ENCODE results near the gene RNF213. TPM values are rescaled to one million over a fixed set of nuclear protein-coding genes. Genes with fewer than 3 reads are reported as not detected.

The RNF213 gene
- total and polyA plus RNA-seq, 10 of the 15 experiments (the other 5 are each of a cell fraction or from before 2014, with no cell fraction given) = 18.6 to 145 (median 65.8) TPM

- H3K9ac ChIP-seq (ENCODE audit: control insufficient read depth, insufficient read depth, low read length) = no peak overlapping the region
- FAIRE-seq (no peak), DNase-seq (ENCODE audit: low read depth, low spot score) (no peak), ATAC-seq (no peak)
- no peaks in the 10 kb centered on the region for H3K4me1 ChIP-seq (ENCODE audit: control insufficient read depth, insufficient read depth, low read length)
- no peak overlapping the region for H3K27ac ChIP-seq (ENCODE audit: control insufficient read depth, insufficient read depth)
- WGBS (ENCODE audit: insufficient coverage, insufficient replicate concordance, low lambda C conversion rate, missing lambda C conversion rate) = 100% methylated on average over 5 of the region's 5 CpGs
- intact Hi-C loops (cut with micrococcal nuclease; ENCODE audit: unreplicated experiment) (no loop called here), in situ Hi-C loops (cut with MboI) (no loop called here)
- POLR2A ChIA-PET = no interaction called here
- RAD21 ChIA-PET (ENCODE audit: unreplicated experiment) = no interaction called here
- no TSS peak for BruUV-seq (replicated peaks)
- SMC1A ChIA-PET (ENCODE audit: uncharacterized antibody, unreplicated experiment) = interaction anchor here (1.3 kb wide), 1 partner anchor 175 kb away, joined by 6 read pairs; no protein-coding TSS in a partner anchor
- H3K9me3 ChIP-seq (replicated peaks; ENCODE audit: control insufficient read depth, insufficient read depth, low read length) = no peaks in the 10 kb centered on the region
- H3K27me3 ChIP-seq (replicated peaks in 1 of 2; ENCODE audit: control insufficient read depth in 2 of 2, insufficient read depth in 2 of 2, low read length in 1 of 2) = no peaks in the 10 kb centered on the region
- H3K4me2 ChIP-seq (ENCODE audit: control insufficient read depth, insufficient read depth) = no peak overlapping the region
- CTCF ChIA-PET = no interaction called here
- H3K4me3 ChIP-seq = no peak overlapping the region
- H3K36me3 ChIP-seq (ENCODE audit: control insufficient read depth in 2 of 2, insufficient read depth in 2 of 2, low read length in 1 of 2) = peaks cover 26 to 42% of the 10 kb centered on the region in 2 experiments
- no peak for TF ChIP-seq STAT3 (IDR thresholded peaks at IDR 0.05; ENCODE audit: low read depth, low read length)
- no peak for TF ChIP-seq CREB1 (IDR thresholded peaks at IDR 0.05; ENCODE audit: low read depth)
- TF ChIP-seq NR2C1 (IDR thresholded peaks at IDR 0.05) = no peak
- TF ChIP-seq CREM (IDR thresholded peaks at IDR 0.05; ENCODE audit: low read depth) = no peak
- no peak for TF ChIP-seq EGR1 (IDR thresholded peaks at IDR 0.05; ENCODE audit: borderline replicate concordance in 1 of 2, low read depth in 2 of 2, low read length in 2 of 2)
- TF ChIP-seq, protein P1, sequence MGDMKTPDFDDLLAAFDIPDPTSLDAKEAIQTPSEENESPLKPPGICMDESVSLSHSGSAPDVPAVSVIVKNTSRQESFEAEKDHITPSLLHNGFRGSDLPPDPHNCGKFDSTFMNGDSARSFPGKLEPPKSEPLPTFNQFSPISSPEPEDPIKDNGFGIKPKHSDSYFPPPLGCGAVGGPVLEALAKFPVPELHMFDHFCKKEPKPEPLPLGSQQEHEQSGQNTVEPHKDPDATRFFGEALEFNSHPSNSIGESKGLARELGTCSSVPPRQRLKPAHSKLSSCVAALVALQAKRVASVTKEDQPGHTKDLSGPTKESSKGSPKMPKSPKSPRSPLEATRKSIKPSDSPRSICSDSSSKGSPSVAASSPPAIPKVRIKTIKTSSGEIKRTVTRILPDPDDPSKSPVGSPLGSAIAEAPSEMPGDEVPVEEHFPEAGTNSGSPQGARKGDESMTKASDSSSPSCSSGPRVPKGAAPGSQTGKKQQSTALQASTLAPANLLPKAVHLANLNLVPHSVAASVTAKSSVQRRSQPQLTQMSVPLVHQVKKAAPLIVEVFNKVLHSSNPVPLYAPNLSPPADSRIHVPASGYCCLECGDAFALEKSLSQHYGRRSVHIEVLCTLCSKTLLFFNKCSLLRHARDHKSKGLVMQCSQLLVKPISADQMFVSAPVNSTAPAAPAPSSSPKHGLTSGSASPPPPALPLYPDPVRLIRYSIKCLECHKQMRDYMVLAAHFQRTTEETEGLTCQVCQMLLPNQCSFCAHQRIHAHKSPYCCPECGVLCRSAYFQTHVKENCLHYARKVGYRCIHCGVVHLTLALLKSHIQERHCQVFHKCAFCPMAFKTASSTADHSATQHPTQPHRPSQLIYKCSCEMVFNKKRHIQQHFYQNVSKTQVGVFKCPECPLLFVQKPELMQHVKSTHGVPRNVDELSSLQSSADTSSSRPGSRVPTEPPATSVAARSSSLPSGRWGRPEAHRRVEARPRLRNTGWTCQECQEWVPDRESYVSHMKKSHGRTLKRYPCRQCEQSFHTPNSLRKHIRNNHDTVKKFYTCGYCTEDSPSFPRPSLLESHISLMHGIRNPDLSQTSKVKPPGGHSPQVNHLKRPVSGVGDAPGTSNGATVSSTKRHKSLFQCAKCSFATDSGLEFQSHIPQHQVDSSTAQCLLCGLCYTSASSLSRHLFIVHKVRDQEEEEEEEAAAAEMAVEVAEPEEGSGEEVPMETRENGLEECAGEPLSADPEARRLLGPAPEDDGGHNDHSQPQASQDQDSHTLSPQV (IDR thresholded peaks at IDR 0.05) = no peak
- no peak for TF ChIP-seq RAD51 (IDR thresholded peaks at IDR 0.05)
- TF ChIP-seq IKZF1 (conservative IDR thresholded peaks at IDR 0.05) = no peak
- TF ChIP-seq NFXL1 (IDR thresholded peaks at IDR 0.05; ENCODE audit: borderline replicate concordance) = no peak
- TF ChIP-seq, protein P2, sequence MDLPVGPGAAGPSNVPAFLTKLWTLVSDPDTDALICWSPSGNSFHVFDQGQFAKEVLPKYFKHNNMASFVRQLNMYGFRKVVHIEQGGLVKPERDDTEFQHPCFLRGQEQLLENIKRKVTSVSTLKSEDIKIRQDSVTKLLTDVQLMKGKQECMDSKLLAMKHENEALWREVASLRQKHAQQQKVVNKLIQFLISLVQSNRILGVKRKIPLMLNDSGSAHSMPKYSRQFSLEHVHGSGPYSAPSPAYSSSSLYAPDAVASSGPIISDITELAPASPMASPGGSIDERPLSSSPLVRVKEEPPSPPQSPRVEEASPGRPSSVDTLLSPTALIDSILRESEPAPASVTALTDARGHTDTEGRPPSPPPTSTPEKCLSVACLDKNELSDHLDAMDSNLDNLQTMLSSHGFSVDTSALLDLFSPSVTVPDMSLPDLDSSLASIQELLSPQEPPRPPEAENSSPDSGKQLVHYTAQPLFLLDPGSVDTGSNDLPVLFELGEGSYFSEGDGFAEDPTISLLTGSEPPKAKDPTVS (IDR thresholded peaks at IDR 0.05; ENCODE audit: low read depth, low read length) = no peak
- no peak for TF ChIP-seq CHD2 (IDR thresholded peaks at IDR 0.05; ENCODE audit: borderline replicate concordance, low read depth, low read length)
- TF ChIP-seq, protein P3, sequence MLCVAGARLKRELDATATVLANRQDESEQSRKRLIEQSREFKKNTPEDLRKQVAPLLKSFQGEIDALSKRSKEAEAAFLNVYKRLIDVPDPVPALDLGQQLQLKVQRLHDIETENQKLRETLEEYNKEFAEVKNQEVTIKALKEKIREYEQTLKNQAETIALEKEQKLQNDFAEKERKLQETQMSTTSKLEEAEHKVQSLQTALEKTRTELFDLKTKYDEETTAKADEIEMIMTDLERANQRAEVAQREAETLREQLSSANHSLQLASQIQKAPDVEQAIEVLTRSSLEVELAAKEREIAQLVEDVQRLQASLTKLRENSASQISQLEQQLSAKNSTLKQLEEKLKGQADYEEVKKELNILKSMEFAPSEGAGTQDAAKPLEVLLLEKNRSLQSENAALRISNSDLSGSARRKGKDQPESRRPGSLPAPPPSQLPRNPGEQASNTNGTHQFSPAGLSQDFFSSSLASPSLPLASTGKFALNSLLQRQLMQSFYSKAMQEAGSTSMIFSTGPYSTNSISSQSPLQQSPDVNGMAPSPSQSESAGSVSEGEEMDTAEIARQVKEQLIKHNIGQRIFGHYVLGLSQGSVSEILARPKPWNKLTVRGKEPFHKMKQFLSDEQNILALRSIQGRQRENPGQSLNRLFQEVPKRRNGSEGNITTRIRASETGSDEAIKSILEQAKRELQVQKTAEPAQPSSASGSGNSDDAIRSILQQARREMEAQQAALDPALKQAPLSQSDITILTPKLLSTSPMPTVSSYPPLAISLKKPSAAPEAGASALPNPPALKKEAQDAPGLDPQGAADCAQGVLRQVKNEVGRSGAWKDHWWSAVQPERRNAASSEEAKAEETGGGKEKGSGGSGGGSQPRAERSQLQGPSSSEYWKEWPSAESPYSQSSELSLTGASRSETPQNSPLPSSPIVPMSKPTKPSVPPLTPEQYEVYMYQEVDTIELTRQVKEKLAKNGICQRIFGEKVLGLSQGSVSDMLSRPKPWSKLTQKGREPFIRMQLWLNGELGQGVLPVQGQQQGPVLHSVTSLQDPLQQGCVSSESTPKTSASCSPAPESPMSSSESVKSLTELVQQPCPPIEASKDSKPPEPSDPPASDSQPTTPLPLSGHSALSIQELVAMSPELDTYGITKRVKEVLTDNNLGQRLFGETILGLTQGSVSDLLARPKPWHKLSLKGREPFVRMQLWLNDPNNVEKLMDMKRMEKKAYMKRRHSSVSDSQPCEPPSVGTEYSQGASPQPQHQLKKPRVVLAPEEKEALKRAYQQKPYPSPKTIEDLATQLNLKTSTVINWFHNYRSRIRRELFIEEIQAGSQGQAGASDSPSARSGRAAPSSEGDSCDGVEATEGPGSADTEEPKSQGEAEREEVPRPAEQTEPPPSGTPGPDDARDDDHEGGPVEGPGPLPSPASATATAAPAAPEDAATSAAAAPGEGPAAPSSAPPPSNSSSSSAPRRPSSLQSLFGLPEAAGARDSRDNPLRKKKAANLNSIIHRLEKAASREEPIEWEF (IDR thresholded peaks at IDR 0.05; ENCODE audit: insufficient replicate concordance, low read depth, low read length) = no peak
- TF ChIP-seq PAX5 (IDR thresholded peaks at IDR 0.05; ENCODE audit: borderline replicate concordance, low read depth, low read length) = no peak
- no peaks in the 10 kb centered on the region for H4K20me1 ChIP-seq (ENCODE audit: control insufficient read depth, insufficient read depth)
- no peaks in the 10 kb centered on the region for H3K79me2 ChIP-seq (ENCODE audit: control insufficient read depth, insufficient read depth, low read length)
- no peak overlapping the region for H2AFZ ChIP-seq (ENCODE audit: control insufficient read depth, low read depth, low read length)
Observed at GRCh38 chr17:80371196-80371595, 110.5 kb downstream of the RNF213 start.

Measured in GM12878 (cell line).